ENCODE measurements around the gene ZNF718.
A peak's percentile ranks its signal among the peaks of the same experiment; 100 is the strongest.

Gene ZNF718

GRCh38 chr4:125091-125771, 930 bp downstream of the ZNF718 start:
- Histone ChIP-seq H3K27me3 (ENCODE audit: control insufficient read depth, low read length) (no peaks in the 10 kb centered on the region), H3K36me3 (ENCODE audit: control insufficient read depth, low read length) (peaks cover 60% of the 10 kb centered on the region), H3K9me3 (ENCODE audit: control insufficient read depth, insufficient read depth, low read length) (peaks cover 54% of the 10 kb centered on the region), H4K20me1 (ENCODE audit: control insufficient read depth, insufficient read depth, low read depth, low read length) (no peaks in the 10 kb centered on the region), H3K79me2 (ENCODE audit: control insufficient read depth, low read length) (peaks cover 59% of the 10 kb centered on the region), H3K4me3 (ENCODE audit: low read length) (peak overlapping the region; percentile 96), H3K4me2 (ENCODE audit: low read length) (peak overlapping the region; percentile 88), H3K4me1 (ENCODE audit: control insufficient read depth, low read length) (peaks cover 15% of the 10 kb centered on the region), H3F3A (ENCODE audit: control insufficient read depth, insufficient read depth) (no peaks in the 10 kb centered on the region), H3K9me2 (replicated peaks; ENCODE audit: control insufficient read depth, low read length) (no peaks in the 10 kb centered on the region), H3K27ac (ENCODE audit: low read depth, low read length) (peak overlapping the region; percentile 83)
- no peak for TF ChIP-seq EZH2phosphoT487 (IDR thresholded peaks at IDR 0.05; ENCODE audit: borderline replicate concordance, low read length)
- no peak for TF ChIP-seq CTCF (IDR thresholded peaks at IDR 0.05; ENCODE audit: low read depth, low read length, poor library complexity, severe bottlenecking)

- peaks cover 65% of the 10 kb centered on the region for H3K36me3 ChIP-seq (ENCODE audit: control insufficient read depth, low read length)
- no peak overlapping the region for H3K27ac ChIP-seq (ENCODE audit: low read depth, low read length)
- H3K9me3 ChIP-seq (ENCODE audit: control insufficient read depth, insufficient read depth, low read length) = peaks cover 51% of the 10 kb centered on the region
- no peaks in the 10 kb centered on the region for H4K20me1 ChIP-seq (ENCODE audit: control insufficient read depth, insufficient read depth, low read depth, low read length)
- H3K4me3 ChIP-seq (ENCODE audit: low read length) = peak overlapping the region; percentile 96
- H3K4me2 ChIP-seq (ENCODE audit: low read length) = peak overlapping the region; percentile 88
- no peaks in the 10 kb centered on the region for H3K9me2 ChIP-seq (replicated peaks; ENCODE audit: control insufficient read depth, low read length)
- no peak for TF ChIP-seq EZH2phosphoT487 (IDR thresholded peaks at IDR 0.05; ENCODE audit: borderline replicate concordance, low read length)
- TF ChIP-seq CTCF (IDR thresholded peaks at IDR 0.05; ENCODE audit: low read depth, low read length, poor library complexity, severe bottlenecking) = no peak
- H3K27me3 ChIP-seq (ENCODE audit: control insufficient read depth, low read length) = no peaks in the 10 kb centered on the region
- peaks cover 59% of the 10 kb centered on the region for H3K79me2 ChIP-seq (ENCODE audit: control insufficient read depth, low read length)
- peaks cover 15% of the 10 kb centered on the region for H3K4me1 ChIP-seq (ENCODE audit: control insufficient read depth, low read length)
- H3F3A ChIP-seq (ENCODE audit: control insufficient read depth, insufficient read depth) = no peaks in the 10 kb centered on the region
Observed at GRCh38 chr4:125833-126232, 1.5 kb downstream of the ZNF718 start.

- H3K4me2 ChIP-seq (ENCODE audit: low read length) = no peak overlapping the region
- no peak overlapping the region for H3K4me3 ChIP-seq (ENCODE audit: low read length)
- TF ChIP-seq EZH2phosphoT487 (IDR thresholded peaks at IDR 0.05; ENCODE audit: borderline replicate concordance, low read length) (no peak), CTCF (IDR thresholded peaks at IDR 0.05; ENCODE audit: low read depth, low read length, poor library complexity, severe bottlenecking) (no peak)
- H3K27me3 ChIP-seq (ENCODE audit: control insufficient read depth, low read length) = no peaks in the 10 kb centered on the region
- H3F3A ChIP-seq (ENCODE audit: control insufficient read depth, insufficient read depth) = no peaks in the 10 kb centered on the region
- H3K4me1 ChIP-seq (ENCODE audit: control insufficient read depth, low read length) = no peaks in the 10 kb centered on the region
- peaks cover 91% of the 10 kb centered on the region for H3K36me3 ChIP-seq (ENCODE audit: control insufficient read depth, low read length)
- peaks cover 41% of the 10 kb centered on the region for H3K9me3 ChIP-seq (ENCODE audit: control insufficient read depth, insufficient read depth, low read length)
- H4K20me1 ChIP-seq (ENCODE audit: control insufficient read depth, insufficient read depth, low read depth, low read length) = no peaks in the 10 kb centered on the region
- peaks cover 72% of the 10 kb centered on the region for H3K79me2 ChIP-seq (ENCODE audit: control insufficient read depth, low read length)
- no peaks in the 10 kb centered on the region for H3K9me2 ChIP-seq (replicated peaks; ENCODE audit: control insufficient read depth, low read length)
- H3K27ac ChIP-seq (ENCODE audit: low read depth, low read length) = no peak overlapping the region
Observed at GRCh38 chr4:132483-132882, 8.2 kb downstream of the ZNF718 start.

Data from DOHH2 (cell line).